Measurements from ENCODE around the gene PRDM11.

Gene PRDM11

GRCh38 chr11:45174168-45174835 lies 27.9 kb downstream of the PRDM11 start:
- no peak for DNase-seq (ENCODE audit: low read depth in 2 of 2)

DNA sequence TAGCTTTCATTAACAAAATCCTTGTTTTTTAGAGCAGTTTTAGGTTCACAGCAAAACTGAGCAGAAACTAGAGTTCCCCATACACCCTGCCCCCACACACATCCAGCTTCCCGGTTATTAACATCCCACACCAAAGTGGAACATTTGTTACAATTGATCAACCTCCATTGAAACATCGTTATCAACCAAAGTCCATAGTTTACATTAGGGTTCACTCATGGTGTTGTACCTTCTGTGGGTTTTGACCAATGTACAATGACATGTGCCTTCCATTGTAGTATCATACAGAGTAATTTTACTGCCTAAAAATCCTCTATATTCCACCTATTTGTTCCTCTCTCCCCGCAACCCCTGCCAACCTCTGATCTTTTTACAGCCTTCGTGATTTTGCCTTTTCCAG lies 28.5 kb downstream of the PRDM11 start:
- no peak for DNase-seq (ENCODE audit: low read depth in 2 of 2)

GRCh38 chr11:45176996-45177395 lies 30.6 kb downstream of the PRDM11 start:
- DNase-seq (ENCODE audit: low read depth in 2 of 2), result no peak

DNA sequence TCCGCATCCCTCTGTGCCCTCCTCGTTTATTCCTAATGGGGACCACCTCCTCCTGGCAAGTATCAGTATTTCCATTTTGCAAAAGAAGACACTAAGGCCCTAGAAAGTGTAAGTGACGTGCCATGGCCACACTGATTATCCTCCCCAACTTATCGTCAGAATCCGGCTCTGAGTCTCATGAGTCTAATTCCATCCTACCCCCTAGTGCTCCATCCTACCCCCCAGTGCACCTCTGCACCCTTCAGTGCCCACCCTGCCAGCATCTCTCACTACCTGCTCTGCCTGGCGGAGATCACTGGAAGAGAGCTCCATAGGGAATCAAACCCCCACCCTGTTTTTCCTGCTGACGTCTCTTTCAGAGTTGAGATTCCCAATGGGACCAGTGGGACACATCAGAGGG lies 31.8 kb downstream of the PRDM11 start:
- no peak for DNase-seq (ENCODE audit: low read depth in 2 of 2)

- no peak for DNase-seq (ENCODE audit: low read depth in 2 of 2)
Observed at GRCh38 chr11:45178890-45179671, 32.6 kb downstream of the PRDM11 start.

GRCh38 chr11:45179686-45180178 lies 33.3 kb downstream of the PRDM11 start:
- DNase-seq (ENCODE audit: low read depth in 2 of 2), result no peak

GRCh38 chr11:45180179-45180847 lies 33.9 kb downstream of the PRDM11 start:
- DNase-seq (ENCODE audit: low read depth in 2 of 2), result no peak

DNA sequence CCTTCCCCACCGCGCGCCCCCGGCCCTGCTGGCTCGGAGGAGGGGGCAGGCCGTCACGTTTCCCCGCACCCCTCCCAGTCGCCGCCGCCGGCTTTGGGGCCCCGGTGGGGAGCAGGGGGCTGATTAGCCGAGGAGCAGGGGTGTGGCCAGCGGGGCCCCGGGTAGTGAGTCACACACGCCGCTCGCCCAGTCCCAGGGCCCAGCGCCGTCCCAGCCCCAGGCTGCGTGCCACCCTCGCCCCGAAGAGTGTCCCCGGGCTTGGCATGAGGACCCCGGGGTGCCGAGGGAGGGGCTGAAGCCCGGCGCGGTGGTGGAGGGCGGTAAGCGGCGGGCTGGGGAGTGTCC lies 34.4 kb downstream of the PRDM11 start:
- DNase-seq (ENCODE audit: low read depth in 2 of 2), result no peak

GRCh38 chr11:45181193-45181888 lies 34.9 kb downstream of the PRDM11 start:
- DNase-seq (ENCODE audit: low read depth in 2 of 2), result no peak

DNA sequence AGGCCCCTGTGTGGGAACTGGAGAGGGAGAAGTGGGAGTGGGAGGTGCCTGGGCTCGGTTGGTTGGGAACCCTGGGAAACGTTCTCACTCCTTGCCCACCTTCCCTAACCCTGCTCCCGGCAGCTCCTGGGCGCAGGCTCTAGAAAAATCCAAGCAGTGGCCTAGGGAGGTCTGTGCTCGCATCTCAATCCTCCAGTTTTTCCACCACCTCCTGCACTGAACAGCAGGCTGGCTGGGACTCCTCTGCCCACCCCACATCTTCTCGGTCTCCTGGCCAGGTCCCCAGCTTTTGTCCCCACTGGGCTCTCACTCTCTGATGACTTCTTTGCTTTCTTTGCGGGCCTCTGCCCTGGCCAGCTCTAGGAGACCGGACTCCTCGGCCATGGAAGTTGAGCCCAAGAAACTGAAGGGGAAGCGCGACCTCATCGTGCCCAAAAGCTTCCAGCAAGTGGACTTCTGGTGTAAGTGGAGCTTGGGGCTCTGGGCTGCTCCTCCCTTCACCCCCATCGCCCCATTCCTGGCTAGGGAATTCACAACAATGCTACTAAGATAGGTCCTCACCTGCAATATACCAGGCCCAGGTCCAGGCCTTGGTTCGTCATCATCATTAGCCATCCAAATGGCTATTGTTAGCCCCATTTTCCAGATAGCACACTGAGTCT lies 35.6 kb downstream of the PRDM11 start:
- DNase-seq (ENCODE audit: low read depth in 2 of 2), result no peak

DNA sequence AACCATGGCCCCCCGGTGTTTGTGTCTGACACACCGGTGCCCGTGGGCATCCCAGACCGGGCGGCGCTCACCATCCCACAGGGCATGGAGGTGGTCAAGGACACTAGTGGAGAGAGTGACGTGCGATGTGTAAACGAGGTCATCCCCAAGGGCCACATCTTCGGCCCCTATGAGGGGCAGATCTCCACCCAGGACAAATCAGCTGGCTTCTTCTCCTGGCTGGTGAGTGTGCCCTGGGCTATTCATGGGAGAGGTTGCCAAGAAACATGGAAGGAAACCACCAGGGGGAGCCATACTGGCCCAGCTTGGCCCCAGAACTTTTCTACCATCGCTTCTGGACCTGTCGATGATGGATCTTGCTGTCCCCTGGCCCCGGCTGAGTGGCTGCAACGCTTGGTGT lies 36.5 kb downstream of the PRDM11 start:
- no peak for DNase-seq (ENCODE audit: low read depth in 2 of 2)

GRCh38 chr11:45184640-45185039 lies 38.2 kb downstream of the PRDM11 start:
- no peak for DNase-seq (ENCODE audit: low read depth in 2 of 2)

- DNase-seq (ENCODE audit: low read depth in 2 of 2), result no peak
Observed at GRCh38 chr11:45185228-45185729, 38.8 kb downstream of the PRDM11 start.

DNA sequence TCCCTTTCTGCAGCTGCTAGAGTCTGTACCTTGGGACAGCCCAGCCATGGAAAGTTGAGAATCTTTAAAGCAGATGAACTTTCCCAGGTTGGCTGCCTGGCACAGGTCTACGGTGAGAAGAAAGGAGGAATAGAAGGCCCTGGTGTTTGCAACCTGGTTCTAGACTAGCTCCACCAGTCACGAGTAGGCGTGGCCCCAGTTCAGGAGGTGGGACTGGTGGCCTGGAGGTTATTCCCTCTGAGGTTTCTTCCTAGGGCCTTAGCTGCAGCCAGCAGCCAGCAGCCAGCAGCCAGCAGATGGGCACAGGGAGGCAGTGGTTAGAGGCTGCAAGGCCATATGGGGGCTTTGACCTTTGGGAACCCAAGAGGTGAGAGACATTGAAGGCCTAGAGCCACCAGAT lies 40.9 kb downstream of the PRDM11 start:
- DNase-seq (ENCODE audit: low read depth in 2 of 2), result no peak

DNA sequence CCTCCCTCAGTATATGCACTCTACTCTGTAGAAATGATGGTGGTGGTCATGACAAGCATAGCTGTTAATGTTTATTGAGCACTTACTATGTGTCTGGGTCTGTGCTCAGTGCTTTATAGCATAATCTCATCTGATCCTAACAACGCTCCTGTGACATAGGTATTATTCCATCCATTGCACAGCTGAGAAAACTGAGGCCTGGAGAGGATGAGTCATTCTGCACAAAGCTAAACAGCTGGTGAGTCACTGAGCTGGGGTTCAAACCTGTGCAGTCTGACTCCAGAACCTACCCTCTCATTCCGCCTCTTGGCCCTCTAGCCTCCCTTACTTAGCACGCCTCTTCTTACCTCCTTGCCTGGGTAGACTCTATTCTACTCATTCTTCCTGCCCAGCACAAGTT lies 41.7 kb downstream of the PRDM11 start:
- DNase-seq (ENCODE audit: low read depth in 2 of 2), result no peak

DNA sequence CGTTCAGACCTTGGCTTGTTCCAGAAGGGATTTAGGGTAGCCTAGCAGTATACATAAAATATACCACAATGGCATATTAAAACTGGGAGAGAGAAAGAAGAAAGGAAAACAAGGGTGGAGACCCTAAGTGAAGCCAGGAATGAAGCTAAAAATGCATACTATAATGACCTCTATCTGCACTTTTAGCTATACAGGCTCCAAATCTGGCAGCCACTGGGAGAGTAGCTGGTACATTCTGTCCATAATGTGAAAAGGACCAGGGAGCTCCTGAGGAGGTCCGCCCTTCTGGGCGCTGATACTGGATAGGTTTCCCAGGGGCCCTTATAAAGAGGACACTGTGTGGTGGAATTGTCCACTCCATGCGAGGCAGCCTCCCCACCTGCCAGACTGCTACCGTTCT lies 42.8 kb downstream of the PRDM11 start:
- no peak for DNase-seq (ENCODE audit: low read depth in 2 of 2)

- DNase-seq (ENCODE audit: low read depth in 2 of 2), result no peak
Observed at GRCh38 chr11:45193695-45194094, 47.3 kb downstream of the PRDM11 start.

DNA sequence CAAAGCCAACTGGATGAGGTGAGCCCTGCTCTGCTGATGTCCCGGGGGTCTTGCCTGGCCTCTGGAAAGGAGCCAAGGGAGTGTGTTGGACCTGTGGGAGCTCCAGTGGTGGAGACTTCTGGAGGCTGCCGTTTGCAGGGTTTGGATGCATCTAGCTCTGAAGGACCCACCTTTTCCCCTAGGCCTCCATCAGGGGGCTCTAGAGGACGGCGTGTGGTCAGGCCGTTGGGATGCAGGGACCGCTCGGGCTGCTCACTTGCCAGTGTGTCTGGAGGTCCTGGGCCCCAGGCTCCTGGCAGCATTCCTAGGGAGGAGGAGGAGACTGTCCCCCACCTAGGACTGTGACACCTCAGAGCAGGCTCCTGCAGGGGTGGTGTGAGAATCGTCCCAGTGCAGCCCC lies 58.3 kb downstream of the PRDM11 start:
- DNase-seq (ENCODE audit: low read depth in 2 of 2), result no peak

DNA sequence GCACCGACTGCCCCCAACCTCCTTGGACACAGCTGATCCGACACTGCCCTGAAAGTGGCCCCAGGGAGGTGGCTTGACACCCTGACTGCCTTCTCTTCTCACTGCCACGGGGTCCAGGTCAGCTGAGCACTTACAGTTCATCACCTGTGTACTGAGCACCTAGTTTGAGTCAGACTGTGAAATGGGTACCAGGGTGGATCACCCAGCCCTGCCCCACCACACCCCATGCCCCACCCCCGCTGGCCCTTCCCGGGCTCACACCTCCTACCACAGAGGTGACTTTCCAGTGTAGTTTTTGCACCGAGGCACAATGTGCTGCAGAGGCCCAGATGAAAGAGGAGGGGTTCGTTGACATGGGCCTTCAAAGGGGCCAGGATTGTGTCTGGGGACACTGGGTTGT lies 59.5 kb downstream of the PRDM11 start:
- DNase-seq (ENCODE audit: low read depth in 2 of 2), result no peak

GRCh38 chr11:45208135-45208534 lies 61.7 kb downstream of the PRDM11 start:
- DNase-seq (ENCODE audit: low read depth in 2 of 2), result no peak

Data from fibroblast of skin of left biceps (primary cell).